ENCODE results near the gene GCH1.
"Not testable (repeated sequence)": the region's sequence is repeated elsewhere in the genome, so short reads cannot be mapped to it uniquely, and the experiment has no call there.

GCH1 gene

DNA sequence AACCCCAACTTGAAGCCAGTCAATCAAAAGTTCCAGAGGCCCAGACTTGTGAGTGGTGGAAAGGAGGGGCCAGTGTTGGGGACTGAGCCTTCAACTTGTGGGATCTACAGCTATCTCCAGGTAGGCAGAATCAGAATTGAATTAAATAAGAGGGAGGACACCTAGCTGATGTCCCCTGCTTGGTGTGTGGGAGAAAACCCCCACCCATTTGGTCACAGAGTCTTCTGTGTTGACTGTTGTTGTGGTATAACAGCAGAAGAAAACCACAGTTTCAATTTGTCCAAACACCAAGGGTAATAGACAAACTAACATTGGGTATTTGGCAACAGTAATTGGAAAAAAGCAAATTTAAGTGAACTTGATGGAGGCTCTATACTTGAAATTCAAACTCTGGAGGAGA, 3.4 kb upstream of the GCH1 start:
- no peak for DNase-seq

DNA sequence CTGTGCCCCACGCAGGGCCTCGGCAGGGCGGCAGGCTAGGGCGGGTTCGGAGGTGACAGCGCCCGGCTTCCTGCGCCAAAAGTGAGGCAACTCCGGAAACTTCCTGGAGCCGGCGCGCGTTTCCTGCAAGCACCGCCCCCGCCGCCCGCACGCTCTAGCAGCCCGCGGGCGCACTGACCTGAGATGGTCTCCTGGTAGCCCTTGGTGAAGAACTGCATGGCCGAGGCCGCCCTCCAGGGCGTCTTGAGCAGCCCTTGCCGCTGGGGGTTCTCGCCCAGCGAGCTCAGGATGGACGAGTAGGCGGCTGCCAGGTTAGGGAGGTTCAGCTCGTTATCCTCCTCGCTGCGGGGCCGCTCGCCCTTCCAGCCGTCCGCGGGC, 494 bp downstream of the GCH1 start:
- DNase-seq: peak; percentile 75

DNA sequence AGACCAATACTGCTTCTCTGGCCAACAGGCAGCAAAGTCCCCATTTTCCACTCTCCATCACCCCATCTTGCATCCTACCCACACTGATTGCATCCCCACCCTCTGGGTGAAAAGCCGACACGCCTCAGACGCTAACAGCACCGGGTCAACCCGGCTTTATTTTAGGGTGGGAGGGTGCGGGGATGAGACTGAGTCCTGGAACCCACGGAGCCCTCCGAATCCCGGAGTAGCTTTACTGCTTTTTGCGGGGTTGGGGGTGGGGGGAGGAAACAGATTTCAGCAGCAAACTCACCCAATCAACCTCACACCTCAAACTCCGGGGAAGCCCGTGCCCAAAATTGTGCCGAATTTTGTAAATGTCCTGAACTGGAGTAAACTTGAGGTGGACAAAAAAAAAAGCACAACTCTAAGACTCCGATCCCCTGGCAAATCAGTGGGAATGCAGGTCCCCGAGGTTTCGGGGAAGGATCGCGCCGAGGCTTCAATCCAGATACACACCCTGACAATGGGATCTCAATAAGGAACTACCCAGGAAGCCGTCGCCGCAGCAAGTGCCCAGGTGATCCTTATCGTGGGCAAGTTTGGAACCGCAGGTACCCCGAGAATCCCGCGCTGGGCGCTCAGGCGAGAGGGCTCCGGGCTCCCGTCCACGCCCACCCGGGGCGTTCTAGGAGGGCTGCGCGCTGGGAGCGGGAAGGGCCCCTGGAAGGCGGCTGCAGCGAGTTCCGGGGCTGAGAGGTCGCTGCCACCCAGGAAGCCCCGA, 1.1 kb downstream of the GCH1 start:
- DNase-seq: no peak

DNA sequence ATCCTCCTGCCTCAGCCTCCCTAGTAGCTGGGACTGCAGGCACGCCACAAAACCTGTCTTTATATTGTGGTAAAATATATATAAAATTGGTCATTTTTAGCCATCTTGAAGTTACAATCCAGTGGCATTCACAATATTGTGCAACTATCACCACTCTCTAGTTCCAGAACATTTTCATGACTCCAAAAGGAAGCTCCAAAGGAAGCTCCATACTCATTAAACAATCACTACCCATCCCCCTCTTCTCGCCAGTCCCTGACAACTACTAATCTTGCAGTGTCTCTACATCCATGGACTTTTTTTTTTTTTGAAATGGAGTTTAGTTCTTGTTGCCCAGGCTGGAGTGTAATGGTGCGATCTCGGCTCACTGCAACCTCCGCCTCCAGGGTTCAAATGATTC, 3.1 kb downstream of the GCH1 start:
- no peak for DNase-seq

DNA sequence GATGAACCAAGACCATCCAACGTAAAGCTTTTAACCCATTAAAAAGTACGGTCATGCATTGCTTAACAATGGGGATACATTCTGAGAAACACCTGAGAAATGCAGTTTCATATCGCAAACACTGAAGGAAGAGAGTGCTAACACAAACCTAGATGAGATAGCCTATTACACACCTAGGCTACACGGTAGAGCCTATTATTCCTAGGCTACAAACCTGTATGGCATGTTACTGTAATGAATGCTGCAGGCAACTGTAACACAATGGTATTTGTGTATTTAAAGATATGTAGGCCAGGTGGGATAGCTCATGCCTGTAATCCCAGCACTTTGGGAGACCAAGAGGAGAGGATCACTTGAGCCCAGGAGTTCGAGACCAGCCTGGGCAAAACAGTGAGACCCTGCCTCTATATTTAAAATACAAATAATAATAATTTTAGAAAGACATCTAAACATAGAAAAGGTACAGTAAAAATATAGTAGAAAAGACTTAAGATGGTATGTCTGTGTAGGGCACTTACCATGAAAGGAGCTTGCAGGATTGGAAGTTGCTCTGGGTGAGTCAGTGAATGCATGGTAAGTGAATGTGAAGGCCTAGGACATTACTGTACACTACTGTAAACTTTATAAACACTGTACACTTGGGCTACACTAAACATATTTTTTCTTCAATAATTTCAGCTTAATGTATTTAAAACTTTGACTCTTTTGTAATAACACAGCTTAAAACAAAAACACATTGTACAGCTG, 4.6 kb downstream of the GCH1 start:
- not testable (repeated sequence) for DNase-seq

DNA sequence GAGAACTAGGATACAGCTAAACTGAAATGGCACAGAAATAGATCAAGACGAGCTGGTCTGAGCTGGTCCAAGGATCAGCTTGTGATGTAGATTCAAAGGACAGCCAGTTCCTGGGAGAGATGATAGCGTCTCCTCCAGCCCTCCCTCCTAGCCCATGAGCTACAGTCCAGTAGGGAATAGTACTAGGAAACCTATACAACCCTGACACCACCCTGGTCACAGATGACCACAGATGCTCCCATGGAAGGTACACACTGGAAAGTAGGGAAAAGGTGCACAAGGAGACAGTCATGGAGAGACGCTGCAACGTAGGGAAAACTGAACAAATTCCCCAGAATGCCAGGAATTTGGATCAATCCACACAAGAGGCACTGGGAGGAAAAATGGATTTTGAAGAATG, 6.9 kb downstream of the GCH1 start:
- no peak for DNase-seq

DNA sequence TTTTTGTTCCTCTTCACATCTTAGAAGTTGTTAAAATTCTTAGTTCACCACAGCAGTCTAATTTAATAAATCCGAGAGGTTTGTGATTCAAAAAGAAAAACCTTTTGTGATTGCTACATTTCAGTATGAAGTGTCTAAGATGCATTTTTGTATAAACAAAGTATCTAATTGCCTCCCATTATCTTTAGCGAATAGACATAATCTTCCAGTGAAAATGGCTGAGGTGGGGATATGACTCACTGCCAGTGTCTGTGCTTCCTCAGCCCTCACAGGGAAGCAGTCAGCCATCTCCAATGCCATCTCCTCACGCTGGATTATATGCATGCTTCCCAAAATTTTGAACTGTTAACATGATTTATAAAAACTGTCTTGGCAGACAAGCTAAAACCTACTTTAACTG, 7.6 kb downstream of the GCH1 start:
- DNase-seq: no peak

DNA sequence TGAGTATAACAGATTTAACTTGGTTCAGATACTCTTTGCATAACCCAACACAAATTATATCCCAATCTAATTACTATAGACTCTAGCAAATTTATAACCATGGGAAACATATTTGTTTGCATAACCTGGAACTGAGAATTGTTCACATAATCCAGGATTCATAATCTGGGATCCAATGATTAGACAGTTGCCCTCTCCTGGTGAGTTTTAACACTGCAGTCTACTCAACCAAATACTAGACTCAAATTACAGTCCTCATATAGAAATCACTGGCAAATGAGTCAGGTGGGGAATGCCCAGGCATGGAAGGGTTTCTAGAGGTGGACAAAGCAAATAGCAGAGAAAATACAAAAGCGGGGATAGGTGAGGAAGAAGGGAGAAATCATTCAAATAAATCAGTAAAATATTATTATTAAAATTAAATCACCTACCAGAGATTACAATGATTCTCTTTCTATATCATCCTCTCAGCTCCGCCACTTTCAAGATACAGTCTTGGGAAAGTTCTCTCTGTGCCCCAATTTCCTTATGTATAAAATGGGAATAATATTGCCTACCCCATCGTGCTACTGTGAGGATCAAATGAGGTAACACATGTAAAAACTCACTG, 9.4 kb downstream of the GCH1 start:
- DNase-seq: no peak

DNA sequence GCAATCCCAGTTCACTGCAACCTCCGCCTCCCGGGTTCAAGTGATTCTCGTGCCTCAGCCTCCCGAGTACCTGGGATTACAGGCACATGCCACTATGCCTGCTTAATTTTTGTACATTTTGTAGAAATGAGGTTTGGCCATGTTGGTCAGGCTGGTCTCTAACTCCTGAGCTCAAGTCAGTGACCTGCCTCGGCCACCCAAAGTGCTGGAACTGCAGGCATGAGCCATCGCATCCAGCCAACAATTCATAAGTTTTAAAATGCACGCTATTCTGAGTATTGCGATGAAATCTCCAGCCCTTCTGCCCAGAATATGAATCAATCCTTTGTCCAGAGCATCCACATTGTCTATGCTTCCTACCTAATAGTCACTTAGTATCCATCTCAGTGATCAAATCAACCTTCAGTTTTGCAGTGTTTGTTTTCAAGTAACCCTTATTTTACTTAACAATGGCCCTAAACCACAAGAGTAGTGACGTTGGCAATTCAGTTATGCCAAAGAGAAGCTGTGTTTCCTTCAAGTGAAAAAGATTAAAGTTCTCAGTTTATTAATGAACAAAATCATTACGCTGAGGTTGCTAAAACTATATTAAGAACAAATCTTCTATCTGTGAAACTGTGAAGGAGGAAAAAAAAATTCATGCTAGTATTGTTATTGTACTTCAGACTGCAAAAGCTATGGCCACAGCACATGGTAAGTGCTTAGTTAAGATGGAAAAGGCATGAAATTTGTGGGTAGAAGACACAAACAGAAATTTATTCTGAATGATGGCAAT, 11.0 kb downstream of the GCH1 start:
- no peak for DNase-seq

DNA sequence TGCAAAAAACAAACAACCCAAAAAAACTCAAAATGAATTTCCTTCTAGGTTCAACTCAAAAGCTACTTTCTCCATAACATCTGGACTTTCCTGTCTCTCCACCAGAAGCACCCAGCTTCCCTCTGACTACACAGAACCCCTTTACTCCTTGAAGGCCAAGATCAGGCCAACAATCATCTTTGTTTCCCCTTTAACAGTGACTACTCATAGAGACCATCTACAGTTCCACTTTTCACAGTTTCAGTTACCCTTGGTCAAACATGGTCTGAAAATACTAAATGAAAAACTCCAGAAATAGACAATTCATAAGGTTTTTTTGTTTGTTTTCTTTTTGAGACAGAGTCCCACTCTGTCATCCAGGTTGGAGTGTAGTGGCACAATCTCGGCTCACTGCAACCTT, 11.8 kb downstream of the GCH1 start:
- no peak for DNase-seq

DNA sequence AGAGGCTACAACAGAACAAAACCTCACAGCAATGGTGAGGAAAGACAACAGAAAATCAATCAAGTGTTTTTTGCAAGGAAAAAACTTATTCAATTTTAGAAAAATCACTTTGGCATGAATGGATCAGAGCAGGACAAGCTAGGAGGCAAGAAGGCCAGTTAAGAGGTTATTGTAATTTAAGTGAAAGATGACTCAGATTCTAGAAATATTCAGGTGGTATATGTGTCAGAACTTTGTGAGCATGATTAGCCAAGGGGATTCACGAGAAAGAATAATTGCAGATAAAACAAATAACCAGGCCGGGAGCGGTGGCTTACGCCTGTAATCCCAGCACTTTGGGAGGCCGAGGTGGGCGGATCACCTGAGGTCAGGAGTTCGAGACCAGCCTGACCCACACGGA, 12.7 kb downstream of the GCH1 start:
- DNase-seq: no peak

DNA sequence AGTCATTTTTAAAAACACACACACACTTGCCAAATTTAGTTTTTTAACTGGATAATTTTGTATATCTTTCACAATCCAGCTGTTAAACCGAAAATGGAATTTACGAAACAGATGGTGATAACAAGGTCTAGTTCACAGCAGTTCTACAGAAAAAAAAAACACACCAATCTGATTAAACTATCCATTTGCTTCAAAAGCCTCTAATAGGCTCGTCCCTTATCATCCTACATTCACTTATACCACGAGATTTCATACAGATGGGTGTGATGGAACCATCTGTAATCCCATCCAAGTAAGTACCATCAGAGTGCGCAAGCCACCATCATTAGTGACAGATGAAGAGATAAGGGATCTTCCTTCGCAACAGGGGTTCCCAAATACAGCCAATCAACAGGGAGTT, 20.1 kb downstream of the GCH1 start:
- no peak for DNase-seq

DNA sequence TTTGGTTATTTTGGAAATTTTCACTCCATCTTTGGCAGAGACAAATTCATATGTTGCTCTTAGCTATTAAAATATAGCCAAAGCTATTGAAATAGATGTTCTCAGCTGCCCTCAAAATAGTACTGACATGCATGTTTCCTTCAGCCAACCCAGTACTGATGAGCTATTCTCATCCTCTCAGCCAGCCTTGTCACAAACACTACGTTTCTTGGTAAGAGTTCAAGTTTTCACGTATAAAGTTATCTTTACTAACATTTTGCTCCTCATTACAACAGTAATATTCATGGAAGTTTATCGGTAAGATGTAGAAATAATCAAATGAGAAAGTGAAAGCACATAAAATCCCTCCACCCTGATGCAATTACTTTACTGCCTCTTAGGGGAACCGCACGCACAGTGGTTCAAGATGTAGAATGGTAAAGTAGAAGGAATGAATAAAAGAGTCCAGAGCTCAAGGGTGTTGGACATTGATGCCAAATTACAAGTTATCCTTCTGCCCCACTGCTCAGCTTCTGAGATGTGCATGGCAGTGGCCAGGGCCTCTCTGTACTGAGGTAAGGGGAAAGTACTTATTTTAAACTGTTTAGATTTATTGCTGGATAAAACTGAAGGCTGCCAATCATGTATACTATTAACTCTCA, 20.7 kb downstream of the GCH1 start:
- DNase-seq: no peak

DNA sequence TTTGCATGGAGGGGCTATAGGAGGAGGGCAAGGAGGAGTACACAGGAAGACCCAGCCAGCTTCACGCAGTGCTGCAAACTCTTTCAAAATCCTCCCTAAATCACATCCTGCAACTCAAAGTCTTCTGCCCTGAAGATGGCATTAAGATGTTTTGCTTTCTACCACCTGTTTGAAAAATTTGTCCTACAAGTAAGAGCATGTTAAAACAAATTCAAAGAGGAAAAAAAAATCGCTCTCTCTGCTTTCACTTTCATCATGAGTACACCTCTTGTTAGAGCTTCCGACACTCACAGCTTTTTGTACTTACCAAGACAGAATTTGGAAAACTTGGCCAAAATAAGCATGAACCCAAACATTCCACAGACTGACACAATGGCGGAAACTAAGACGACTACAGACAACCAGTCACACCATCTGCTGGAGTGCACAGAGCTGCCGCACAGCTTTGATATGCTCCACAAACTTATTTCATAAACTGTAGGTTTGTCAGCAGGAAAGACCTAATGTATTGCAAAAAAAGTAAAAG, 21.3 kb downstream of the GCH1 start:
- no peak for DNase-seq

DNA sequence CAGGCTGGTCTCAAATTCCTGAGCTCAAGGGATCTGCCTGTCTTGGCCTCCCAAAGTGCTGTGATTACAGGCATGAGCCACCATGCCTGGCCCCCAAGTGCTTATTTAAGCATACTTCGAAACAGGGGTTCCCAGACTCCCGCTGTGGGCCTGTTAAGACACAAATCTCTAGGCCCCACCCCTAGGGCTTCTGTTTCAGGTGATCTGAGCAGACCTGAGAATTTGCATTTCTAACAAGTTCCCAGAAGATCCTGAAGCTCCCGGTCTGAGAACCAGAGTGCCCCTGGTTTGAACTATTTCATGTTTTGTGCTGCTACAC, 25.0 kb downstream of the GCH1 start:
- no peak for DNase-seq

DNA sequence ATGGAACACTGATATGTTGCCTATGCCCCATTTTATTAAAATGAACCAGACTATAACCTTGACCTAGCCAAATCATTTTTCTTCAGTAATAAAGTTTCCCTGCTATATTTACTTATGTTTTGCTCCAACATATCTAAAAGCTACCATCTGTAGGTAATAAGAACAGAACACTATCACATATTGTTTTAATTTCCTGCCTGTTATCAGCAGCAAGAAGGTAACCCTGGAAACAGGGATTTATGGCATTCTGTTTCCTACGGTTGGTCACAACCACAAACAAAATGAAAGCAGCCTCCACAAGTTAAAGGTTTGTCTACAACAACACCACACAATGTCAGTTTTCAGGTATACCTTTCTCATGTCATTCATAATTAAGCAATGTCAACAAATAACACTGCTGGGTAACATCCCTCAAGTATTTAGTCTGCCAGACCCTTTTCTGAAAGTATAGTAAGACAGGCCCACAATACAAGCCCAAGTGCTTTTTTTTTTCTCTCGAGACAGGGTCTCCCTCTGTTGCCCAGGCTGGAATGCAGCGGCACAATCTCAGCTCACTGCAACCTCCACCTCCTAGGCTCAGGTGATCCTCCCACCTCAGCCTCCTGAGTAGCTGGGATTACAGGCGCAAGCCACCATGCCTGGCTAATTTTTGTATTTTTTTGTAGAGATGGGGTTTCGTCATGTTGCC, 25.5 kb downstream of the GCH1 start:
- DNase-seq: no peak

DNA sequence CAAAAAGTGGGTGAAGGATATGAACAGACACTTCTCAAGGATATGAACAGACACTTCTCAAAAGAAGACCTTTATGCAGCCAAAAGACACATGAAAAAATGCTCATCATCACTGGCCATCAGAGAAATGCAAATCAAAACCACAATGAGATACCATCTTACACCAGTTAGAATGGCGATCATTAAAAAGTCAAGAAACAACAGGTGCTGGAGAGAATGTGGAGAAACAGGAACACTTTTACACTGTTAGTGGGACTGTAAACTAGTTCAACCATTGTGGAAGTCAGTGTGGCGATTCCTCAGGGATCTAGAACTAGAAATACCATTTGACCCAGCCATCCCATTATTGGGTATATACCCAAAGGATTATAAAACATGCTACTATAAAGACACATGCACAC, 27.0 kb downstream of the GCH1 start:
- not testable (repeated sequence) for DNase-seq

DNA sequence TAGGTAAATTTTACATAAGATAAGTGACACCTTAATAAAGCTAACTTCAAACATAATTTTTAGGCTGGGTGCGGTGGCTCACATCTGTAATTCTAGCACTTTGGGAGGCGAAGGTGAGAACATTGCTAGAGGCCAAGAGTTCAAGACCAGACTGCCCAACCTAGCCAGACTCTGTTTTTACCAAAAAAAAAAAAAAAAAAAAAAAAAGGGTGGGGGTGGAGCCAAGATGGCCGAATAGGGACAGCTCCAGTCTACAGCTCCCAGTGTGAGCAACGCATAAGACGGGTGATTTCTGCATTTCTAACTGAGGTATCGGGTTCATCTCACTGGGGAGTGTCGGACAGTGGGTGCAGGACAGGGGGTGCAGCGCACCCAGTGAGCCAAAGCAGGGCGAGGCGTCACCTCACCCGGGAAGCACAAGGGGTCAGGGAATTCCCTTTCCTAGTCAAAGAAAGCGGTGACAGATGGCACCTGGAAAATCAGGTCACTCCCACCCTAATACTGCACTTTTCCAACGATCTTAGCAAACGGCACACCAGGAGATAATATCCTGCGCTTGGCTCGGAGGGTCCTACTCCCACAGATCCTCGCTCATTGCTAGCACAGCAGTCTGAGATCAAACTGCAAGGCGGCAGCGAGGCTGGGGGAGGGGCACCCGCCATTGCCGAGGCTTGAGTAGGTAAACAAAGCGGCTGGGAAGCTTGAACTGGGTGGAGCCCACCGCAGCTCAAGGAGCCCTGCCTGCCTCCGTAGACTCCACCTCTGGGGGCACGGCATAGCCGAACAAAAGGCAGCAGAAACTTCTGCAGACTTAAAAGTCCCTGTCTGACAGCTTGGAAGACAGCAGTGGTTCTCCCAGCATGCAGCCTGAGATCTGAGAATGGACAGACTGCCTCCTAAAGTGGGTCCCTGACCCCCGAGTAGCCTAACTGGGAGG, 32.2 kb downstream of the GCH1 start:
- DNase-seq: not testable (repeated sequence)

DNA sequence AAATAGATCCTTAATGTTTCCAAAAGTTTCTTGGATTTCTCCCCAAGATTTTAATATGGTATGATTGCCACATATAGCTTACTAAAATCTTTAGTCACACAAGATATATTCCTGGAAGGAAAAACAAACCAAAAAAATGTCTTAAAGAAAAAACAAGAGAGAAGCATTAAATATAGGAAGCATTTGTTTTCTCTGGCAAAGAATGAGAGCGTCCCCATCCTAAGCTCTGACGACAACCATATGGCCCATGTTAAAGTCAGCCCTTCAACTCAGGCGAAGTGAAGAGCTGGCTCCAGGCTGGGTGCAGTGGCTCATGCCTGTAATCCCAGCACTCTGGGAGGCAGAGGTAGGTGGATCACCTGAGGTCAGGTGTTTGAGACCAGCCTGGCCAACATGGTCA, 35.6 kb downstream of the GCH1 start:
- no peak for DNase-seq

DNA sequence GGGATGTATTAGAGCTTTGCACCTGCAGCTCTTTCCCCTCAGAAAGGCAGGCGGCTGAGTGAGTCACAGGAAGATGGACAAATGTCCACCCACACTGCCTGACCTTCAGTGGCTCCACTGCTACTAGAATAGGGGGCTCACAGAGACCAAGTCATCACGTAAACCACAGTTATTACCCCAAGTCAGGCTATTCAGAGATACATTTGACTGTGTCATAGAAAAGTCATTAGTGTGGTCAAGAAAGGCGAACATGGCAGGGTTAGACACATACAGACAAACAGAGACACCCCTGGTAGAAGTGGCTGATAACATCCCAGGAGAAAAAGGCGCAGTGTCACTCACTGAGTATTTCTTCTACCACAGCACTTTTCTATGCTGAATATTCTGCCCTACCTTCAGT, 36.0 kb downstream of the GCH1 start:
- DNase-seq: no peak

DNA sequence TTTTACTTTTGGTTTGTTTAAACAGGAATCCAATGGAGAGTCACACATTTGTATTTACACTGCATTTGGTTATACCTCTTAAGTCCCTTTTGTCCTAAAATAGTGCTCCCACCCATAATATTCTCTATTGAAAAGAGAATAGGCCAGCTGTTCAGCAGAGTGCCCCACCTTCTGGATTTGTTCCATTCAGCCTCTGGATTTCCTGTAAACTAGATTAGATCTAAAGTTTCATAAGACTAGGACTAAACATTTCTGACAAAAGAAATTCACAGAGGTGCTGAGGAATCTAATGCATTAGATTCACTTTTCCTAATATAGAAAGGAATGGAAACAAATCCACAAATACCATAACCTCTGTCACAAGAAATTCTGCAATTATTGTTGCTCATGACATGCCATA, 38.1 kb downstream of the GCH1 start:
- no peak for DNase-seq
